ENCODE measurements around the gene BRD2.

- TF ChIP-seq CTCF (IDR thresholded peaks at IDR 0.05) (no peak), REST (IDR thresholded peaks at IDR 0.05) (no peak), MAFK (IDR thresholded peaks at IDR 0.05; ENCODE audit: partially characterized antibody) (no peak), POLR2AphosphoS2 (conservative IDR thresholded peaks at IDR 0.05; ENCODE audit: low read length) (no peak), RNF2 (IDR thresholded peaks at IDR 0.05; ENCODE audit: borderline replicate concordance, low read depth) (no peak), POLR2A (IDR thresholded peaks at IDR 0.05; ENCODE audit: low read length) (no peak), NR3C1 (IDR thresholded peaks at IDR 0.05) (no peak)
Observed at GRCh38 chr6:32960563-32960962, 7.8 kb upstream of the BRD2 start.
